HG03060 (cell line): ENCODE data around the gene WDFY4.

Experiments used
- ATAC-seq: cut with Tn5 transposase; IDR thresholded peaks from one replicate; pipeline ENCODE4 v1.9.1; 2021; ENCODE audit warnings: low read depth, moderate number of reproducible peaks; ENCODE audit not compliant: unreplicated experiment

The WDFY4 gene

GRCh38 chr10:48707472-48707871, 22.8 kb downstream of the WDFY4 start:
- ATAC-seq = no peak

- ATAC-seq = no peak
These were observed 23.5 kb downstream of the WDFY4 start for GRCh38 chr10:48708144-48708543.

- no peak for ATAC-seq
These were observed 26.1 kb downstream of the WDFY4 start for GRCh38 chr10:48710647-48711275.

- no peak for ATAC-seq
These were observed 27.2 kb downstream of the WDFY4 start for GRCh38 chr10:48711830-48712229.

DNA sequence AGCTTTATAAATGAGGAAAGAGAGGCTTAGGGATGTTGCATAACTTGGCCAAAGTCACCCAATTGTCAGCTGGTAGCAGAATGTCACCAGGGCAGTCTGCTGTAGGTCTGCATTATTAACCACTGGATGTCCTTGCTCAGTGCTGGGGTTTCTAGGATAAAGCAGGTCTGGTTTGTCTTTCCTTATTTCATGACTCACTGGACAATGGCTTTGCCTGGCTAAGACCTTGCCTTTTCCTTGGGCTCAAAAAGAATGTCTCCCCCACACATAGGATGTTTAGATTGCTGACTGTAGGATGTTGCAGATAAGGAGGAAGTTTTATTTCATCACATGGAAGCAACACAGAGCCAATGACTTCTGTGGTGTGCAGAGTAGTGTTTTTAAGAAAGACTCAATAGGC, 29.4 kb downstream of the WDFY4 start:
- ATAC-seq = no peak

GRCh38 chr10:48716416-48716815, 31.7 kb downstream of the WDFY4 start:
- no peak for ATAC-seq

- no peak for ATAC-seq
These were observed 35.9 kb downstream of the WDFY4 start for GRCh38 chr10:48720611-48721010.

- no peak for ATAC-seq
These were observed 37.8 kb downstream of the WDFY4 start for GRCh38 chr10:48722153-48723145.

- no peak for ATAC-seq
These were observed 39.5 kb downstream of the WDFY4 start for GRCh38 chr10:48724127-48724526.

DNA sequence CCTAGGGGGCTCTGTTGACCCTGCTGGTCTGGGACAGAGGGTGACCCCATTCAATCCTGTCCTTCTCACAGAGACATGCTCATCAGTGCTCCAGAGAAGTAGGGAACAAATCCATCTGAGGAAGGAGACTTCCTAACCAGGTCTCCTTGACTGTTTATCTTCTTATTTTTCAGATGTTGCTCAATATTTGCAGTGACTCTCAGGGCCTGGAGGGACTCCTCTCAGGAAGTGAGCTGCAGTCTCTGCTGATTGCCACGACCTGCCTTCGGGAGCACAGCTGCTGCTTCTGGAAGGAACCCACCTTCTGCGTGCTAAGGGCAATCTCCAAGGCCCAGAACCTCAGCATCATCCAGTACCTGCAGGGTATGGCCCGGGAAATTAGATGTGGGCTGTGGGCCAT, 41.0 kb downstream of the WDFY4 start:
- no peak for ATAC-seq

GRCh38 chr10:48727866-48728265, 43.2 kb downstream of the WDFY4 start:
- ATAC-seq = no peak

DNA sequence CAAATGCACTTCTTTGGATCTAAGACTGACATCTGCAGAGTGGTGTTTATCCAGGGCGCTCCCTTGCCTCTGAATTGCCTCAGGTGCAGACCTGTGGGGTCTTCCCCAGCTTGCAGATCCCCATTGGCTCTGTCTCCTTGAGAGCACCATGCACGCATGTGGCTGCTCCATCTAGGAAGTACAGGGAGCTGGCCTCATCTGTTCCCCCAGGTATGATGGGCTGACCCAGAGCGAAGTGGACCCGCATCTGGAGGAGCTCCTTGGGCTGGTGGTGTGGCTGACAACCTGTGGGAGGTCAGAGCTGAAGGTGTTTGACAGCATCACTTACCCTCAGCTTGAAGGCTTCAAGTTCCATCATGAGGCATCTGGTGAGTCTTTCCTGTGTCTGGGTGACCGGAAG, 44.5 kb downstream of the WDFY4 start:
- ATAC-seq = no peak

DNA sequence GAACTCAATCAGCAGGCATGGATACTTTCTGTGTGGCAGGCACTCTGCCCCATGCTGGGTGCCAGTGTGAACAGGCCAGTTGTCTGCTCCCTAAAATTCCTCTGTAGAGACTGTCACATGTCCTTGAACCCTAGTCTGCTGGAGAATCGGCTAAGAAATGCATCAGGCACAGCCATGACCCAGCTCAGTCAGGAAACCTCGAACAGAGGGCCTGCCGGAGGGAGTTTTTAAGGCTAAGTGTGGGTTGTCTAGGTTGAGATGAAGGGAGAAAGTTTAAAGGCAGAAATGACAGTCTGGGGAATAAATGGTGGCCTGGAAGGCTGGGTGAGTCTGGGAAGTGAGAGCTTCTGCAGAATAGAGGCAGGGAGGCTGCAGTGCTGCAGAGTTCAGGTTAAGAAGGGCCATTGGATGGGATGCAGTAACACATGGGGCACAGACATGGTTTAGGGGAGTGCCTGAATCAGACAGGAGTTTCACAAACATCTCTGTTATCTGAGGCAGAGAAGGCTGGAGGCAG, 45.3 kb downstream of the WDFY4 start:
- no peak for ATAC-seq

DNA sequence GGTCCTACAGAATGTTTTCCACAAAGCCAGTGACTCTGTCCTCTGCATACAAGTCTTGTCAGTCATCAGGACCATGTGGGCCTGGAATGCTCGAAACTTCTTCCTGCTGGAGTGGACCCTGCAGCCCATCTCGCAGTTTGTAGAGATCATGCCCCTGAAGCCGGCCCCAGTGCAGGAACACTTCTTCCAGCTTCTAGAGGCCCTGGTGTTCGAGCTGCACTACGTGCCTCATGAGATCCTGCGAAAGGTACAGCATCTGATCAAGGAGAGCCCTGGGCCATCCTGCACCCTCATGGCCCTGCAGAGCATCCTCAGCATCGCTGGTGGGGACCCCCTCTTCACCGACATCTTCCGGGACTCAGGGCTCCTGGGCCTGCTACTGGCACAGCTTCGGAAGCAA, 46.5 kb downstream of the WDFY4 start:
- ATAC-seq = no peak

DNA sequence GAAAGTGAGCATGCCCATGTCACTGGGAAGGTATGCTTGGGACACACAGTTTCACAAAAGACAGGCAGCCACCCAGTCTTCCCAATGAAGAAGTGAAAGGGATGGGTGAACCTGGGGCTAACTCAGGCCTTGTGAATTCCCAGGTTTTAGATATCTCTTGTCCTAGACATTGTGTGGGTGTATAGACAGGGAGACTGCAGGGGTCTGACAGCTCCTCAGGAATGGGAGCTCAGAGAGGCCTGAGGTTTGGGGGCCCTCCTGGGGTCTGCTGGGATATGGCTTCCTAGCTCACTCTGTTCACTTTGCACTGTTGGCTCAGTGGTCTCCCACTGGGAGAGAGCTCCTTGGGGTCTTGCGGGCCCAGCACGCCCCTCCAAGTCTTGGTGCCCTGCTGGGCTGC, 47.0 kb downstream of the WDFY4 start:
- no peak for ATAC-seq

- ATAC-seq = no peak
These were observed 48.7 kb downstream of the WDFY4 start for GRCh38 chr10:48733329-48733728.

- ATAC-seq = no peak
These were observed 51.2 kb downstream of the WDFY4 start for GRCh38 chr10:48735836-48736390.

DNA sequence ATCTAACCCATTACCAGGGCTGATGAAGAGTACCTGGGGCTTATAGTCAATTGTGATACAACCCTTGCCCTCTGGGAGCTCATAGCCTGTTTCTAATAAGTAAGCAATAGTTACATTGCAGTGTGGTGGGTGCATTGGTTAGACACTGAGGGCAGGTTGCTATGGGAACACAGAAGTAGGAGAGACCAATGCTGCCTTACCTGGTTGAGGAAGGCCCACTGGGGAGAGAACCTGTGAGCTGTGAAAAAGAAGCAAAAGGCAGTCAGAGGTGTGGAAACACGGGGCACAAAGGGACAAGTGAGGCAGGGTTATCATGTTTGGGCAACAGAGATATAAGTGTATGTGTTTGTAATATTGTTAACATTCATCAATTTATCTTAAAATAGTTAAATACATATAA, 51.9 kb downstream of the WDFY4 start:
- no peak for ATAC-seq

- no peak for ATAC-seq
These were observed 53.2 kb downstream of the WDFY4 start for GRCh38 chr10:48737886-48738285.

- ATAC-seq = no peak
These were observed 54.5 kb downstream of the WDFY4 start for GRCh38 chr10:48739170-48739569.

- no peak for ATAC-seq
These were observed 55.5 kb downstream of the WDFY4 start for GRCh38 chr10:48740015-48740707.
